HG02759 (cell line): ENCODE data around the gene CELF4.
A peak's percentile ranks its signal among the peaks of the same experiment; 100 is the strongest.

ENCODE experiments used
- ATAC-seq: cut with Tn5 transposase; IDR thresholded peaks from one replicate; pipeline ENCODE4 v1.9.1; 2021; ENCODE audit warnings: mild to moderate bottlenecking, moderate library complexity; ENCODE audit not compliant: unreplicated experiment

CELF4 gene

GRCh38 chr18:37527395-37527794, 38.2 kb downstream of the CELF4 start:
- no peak for ATAC-seq

- no peak for ATAC-seq
These were observed 40.4 kb downstream of the CELF4 start for GRCh38 chr18:37525262-37525585.

GRCh38 chr18:37524498-37525261, 40.9 kb downstream of the CELF4 start:
- ATAC-seq: peak; percentile 43

- no peak for ATAC-seq
These were observed 41.5 kb downstream of the CELF4 start for GRCh38 chr18:37524139-37524497.

GRCh38 chr18:37521510-37522465, 43.8 kb downstream of the CELF4 start:
- no peak for ATAC-seq

- no peak for ATAC-seq
These were observed 45.1 kb downstream of the CELF4 start for GRCh38 chr18:37520508-37520907.

GRCh38 chr18:37519510-37520135, 46.0 kb downstream of the CELF4 start:
- no peak for ATAC-seq

GRCh38 chr18:37516361-37516853, 49.2 kb downstream of the CELF4 start:
- ATAC-seq: no peak

- ATAC-seq: no peak
These were observed 50.6 kb downstream of the CELF4 start for GRCh38 chr18:37514953-37515352.

GRCh38 chr18:37512400-37512799, 53.2 kb downstream of the CELF4 start:
- no peak for ATAC-seq

- ATAC-seq: no peak
These were observed 53.8 kb downstream of the CELF4 start for GRCh38 chr18:37511721-37512298.

GRCh38 chr18:37509600-37509999, 56.0 kb downstream of the CELF4 start:
- no peak for ATAC-seq

GRCh38 chr18:37508207-37508606, 57.4 kb downstream of the CELF4 start:
- ATAC-seq: no peak

- ATAC-seq: no peak
These were observed 58.4 kb downstream of the CELF4 start for GRCh38 chr18:37507239-37507638.

GRCh38 chr18:37506001-37506400, 59.6 kb downstream of the CELF4 start:
- ATAC-seq: no peak

- no peak for ATAC-seq
These were observed 60.3 kb downstream of the CELF4 start for GRCh38 chr18:37505321-37505720.

- ATAC-seq: no peak
These were observed 63.0 kb downstream of the CELF4 start for GRCh38 chr18:37502601-37503000.

GRCh38 chr18:37502036-37502435, 63.6 kb downstream of the CELF4 start:
- ATAC-seq: no peak

GRCh38 chr18:37501136-37501535, 64.5 kb downstream of the CELF4 start:
- ATAC-seq: no peak

- no peak for ATAC-seq
These were observed 65.7 kb downstream of the CELF4 start for GRCh38 chr18:37499913-37500312.

GRCh38 chr18:37499044-37499443, 66.6 kb downstream of the CELF4 start:
- ATAC-seq: no peak
